Activated CD8-positive, alpha-beta memory T cell treated with anti-CD3 and anti-CD28 coated beads for 4 hours (primary cell): ENCODE data around the gene AKAP7.
A peak's percentile ranks its signal among the peaks of the same experiment; 100 is the strongest.
"Not testable (repeated sequence)": the region's sequence is repeated elsewhere in the genome, so short reads cannot be mapped to it uniquely, and the experiment has no call there.

Experiments
- DNase-seq, 2 donors: peaks; one replicate each; pipeline ENCODE4 v3.0.0-alpha.2; 2020; ENCODE audit warnings: low read depth in 2 of 2

Gene AKAP7

GRCh38 chr6:131251590-131252199 lies 116.4 kb downstream of the AKAP7 start:
- no peak for DNase-seq

GRCh38 chr6:131255434-131255833 lies 120.2 kb downstream of the AKAP7 start:
- DNase-seq: no peak

- DNase-seq: no peak
Measured at GRCh38 chr6:131255911-131256310, 120.6 kb downstream of the AKAP7 start.

DNA sequence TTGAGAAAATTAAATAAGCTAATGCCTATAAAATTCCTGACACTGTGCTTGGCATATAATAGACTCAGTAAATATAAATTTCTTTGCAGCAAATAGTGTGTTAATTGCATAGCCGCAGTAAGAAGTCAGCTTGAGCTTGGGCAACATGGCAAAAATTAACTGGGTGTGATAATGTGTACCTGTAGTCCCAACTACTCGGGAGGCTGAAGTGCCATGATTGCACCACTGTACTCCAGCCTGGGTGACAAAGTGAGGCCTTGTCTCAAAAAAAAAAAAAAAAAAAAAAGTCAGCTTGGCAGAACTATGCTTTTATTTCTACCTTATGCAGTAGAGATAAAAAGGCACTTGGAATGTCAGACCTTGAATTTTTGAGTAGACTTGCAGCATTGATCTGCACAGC lies 121.8 kb downstream of the AKAP7 start:
- no peak for DNase-seq

DNA sequence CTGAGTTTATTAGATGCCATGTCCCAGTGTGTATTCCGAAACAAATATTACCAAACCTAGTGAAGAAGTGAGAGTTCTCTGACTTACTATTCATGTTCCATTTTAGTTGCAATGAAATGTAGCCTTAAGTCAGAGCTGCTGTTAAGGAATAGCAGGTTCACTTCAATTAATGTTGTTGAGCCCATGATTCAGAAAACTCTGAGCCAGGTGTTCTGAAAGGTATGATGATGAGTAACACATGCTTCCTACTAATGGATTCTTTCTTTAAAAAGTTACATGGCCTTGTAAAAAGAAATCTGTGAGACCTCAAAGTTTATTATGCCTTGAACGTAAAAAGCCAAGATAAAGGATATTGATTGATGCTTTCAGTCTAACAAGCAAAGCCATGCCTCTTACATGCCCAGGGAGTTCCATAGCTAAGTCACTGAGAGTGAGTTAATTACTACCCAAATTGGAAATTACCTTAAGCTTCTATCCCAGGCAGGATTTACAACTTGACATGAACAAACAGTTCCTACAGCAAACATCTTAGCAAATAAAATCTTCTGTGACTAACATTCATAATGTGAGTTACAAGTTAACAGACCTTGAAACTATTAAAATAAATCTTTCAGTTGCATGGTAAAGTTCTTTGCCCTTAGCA lies 122.9 kb downstream of the AKAP7 start:
- DNase-seq: no peak

DNA sequence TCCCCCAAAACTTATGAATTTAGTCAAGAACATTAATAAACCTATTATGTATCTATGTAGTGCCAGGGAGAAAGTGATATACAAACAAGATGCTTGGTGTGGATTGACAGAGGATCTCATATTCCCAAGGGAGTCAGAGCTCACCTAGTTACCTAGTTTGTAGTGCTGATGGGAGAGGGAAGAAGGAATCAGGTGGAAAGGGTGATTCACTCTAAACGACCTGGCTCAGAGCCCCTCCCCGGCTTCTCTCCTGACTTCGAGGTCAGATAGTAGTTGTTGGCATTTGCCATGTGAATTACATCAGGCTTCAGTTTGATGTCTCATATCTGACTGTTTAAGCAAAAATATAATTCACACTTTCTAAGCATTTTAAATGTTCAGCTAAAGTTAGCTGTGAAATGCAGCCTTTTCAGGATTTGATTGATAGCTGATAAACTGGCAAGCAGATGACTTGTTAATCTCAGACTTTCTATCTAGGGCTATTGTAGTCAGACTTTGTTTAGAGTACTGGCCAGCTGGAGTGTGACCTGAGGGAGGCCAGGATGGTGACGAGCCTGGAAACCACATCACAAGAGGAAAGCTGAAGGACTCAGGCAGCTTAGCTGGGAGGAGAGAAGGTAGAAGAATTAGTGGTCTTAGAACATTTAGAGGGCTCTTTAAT lies 123.7 kb downstream of the AKAP7 start:
- DNase-seq: no peak

DNA sequence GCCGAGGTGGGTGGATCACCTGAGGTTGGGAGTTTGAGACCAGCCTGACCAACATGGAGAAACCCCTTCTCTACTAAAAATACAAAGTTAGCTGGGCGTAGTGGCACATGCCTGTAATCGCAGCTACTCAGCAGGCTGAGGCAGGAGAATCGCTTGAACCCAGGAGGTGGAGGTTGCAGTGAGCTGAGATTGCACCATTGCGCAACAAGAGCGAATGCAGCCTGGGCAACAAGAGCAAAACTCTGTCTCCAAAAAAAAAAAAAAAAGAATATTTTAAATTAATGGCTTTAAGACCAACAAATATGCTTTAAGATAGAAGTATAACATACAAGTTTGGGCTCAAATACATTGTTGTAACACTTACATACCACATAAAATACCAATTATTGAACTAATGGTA lies 125.7 kb downstream of the AKAP7 start:
- DNase-seq: not testable (repeated sequence)

DNA sequence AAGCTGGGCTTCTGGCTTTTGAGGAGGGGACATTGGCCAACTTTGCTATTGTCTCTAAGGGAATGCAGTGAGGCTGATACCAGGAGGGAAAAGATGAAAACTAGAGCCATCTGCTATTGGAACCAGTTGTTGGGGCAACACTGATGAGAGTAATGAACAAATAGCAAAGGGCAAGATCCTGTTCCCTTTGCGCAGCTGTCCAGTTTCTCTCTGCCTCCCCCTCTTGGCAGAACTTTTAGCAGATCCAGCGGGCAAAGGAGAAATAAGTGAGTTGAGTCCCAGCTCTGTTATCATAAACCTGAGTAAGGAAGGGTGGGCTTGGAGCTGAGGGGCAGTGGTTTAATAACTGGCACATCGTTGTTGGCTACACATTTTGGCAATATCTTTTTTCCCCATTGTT lies 126.8 kb downstream of the AKAP7 start:
- no peak for DNase-seq

DNA sequence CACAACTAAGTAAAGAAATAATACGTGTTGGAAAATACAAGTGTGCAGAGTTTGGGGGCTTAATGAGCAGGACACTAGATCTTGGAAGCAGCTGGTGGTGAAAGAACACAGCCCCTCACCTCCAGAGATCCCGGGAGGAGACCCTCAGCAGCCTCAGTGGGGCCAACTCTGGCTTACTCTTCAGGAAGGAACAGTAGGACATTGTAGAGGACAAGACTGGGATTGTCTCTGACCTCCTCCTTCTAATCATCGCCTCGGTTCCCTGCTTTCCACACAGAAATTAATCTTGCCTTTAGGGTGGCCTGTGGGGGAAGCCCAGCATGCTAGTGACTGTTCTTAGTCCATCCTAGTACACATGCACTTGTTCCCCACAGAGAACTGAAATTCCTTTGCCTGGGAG lies 130.7 kb downstream of the AKAP7 start:
- no peak for DNase-seq

DNA sequence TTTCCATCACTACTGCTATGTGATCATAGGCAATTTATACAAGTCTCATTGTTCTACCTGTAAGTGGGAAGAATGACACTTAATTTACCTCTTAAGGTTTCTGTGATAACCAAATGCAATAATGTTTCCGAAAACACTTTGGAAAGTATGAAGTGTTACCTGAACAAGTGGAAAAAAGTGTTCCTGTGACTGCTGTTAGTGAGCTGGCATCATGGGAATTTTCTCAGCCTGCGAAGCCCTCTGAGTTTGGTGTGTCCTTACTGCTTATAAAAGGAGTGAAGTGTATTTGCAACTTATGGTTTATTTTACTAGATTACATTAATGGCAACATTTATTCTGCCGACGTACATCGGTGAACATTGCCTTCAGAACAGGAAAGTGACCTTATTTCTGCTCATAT lies 133.0 kb downstream of the AKAP7 start:
- DNase-seq: no peak

DNA sequence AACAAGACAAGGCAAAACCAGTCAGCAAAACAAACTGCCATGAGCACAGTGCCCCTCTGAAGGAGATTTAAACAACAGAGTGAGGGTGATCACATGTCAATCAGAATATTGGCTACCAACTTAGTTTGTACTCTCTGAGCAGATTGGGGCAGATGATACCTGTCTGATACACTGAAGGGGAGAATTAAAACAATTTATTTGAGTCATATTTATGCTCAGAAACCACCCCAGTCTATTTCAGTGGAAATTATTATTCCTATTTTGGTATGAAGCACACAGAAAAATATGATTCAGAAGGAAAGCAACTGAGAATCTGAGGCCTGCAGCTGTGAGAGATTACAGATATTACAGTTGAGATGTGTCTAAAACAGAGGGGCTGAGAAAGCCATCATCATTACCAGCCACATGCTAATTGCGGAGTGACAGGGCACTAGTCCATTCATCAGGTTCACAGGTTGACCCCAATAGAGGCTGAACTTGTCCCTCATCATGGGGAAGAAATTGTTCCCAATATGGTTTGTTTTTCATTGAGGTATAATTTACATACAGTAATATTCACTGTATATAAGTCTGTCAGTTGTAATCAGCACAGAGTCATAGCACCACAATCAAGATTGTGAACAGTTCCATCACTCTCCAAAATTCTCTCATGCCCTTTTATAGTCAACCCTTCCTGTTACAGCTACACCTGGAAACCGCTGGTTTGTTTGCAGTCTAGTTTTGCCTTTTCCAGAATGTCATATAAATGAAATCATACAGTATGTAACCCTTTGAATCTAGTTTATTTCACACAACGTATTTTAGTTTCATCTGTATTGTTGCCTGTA lies 134.5 kb downstream of the AKAP7 start:
- no peak for DNase-seq

- no peak for DNase-seq
Measured at GRCh38 chr6:131270534-131270933, 135.3 kb downstream of the AKAP7 start.

GRCh38 chr6:131275273-131275672 lies 140.0 kb downstream of the AKAP7 start:
- DNase-seq: no peak

DNA sequence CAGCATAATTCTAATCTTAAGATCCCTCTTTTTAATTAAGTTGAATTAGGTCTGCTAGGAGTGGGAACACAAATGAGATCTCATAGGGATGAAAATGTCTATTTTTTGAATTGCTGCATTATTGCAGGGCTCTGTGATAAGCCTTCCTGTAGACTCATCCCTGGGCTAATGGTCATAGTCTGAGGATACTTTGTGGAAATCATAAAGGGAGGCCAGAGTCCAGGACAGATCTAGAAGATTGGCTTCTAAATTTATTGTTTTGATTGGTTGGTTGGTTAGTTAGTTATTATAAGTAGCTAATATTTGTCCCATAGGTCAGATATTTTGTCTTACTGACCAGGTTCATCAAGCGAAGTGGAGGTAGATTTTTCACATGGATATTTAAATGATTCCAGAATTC lies 142.3 kb downstream of the AKAP7 start:
- no peak for DNase-seq

- DNase-seq: peak; percentile 17 to 20
Measured at GRCh38 chr6:131281471-131282270, 146.4 kb downstream of the AKAP7 start.

- no peak for DNase-seq
Measured at GRCh38 chr6:131282365-131282764, 147.1 kb downstream of the AKAP7 start.

- no peak for DNase-seq
Measured at GRCh38 chr6:131283466-131284175, 148.4 kb downstream of the AKAP7 start.

DNA sequence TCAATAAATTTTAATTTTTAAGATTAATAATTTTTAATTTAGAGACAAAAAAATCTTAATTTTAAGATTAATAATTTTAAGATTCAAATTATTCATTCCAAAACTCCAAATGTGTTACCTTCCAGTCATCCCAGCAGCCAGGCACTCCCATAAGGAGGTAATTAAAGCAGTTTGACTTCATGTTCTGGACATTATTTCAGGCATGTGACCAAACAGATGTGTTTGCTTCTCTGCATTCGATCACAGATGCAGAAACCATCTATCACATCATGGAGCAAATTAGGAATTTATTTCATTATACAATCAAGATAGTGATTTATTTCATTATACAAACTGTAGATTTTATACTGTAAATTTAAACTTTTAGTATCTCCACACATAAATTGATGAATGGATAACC lies 150.3 kb downstream of the AKAP7 start:
- DNase-seq: no peak

- DNase-seq: no peak
Measured at GRCh38 chr6:131286469-131287040, 151.3 kb downstream of the AKAP7 start.

GRCh38 chr6:131288214-131288613 lies 152.9 kb downstream of the AKAP7 start:
- no peak for DNase-seq

DNA sequence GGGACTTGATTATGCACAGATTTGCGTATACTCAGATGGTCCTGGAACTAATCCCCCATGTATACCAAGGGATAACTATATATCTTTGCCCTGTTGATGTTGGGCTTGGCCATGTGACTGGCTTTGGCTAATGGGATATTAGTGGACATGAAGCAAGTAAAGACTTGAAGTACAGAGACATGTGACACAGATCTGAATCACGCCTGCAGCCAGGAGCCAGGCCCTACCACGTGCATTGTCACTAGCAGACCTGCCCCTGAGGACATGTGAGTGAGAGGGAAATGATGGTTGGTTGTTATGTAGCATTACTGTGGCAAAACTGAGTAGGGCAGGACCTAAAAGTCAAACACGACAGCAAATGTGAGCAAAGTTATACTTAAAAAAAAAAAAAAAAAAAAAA lies 155.7 kb downstream of the AKAP7 start:
- DNase-seq: no peak
